HG03159 (cell line): ENCODE results near the gene DZIP1.
"Not testable (repeated sequence)": the region's sequence is repeated elsewhere in the genome, so short reads cannot be mapped to it uniquely, and the experiment has no call there.

ENCODE experiments used
- ATAC-seq: cut with Tn5 transposase; IDR thresholded peaks from one replicate; pipeline ENCODE4 v1.9.1; 2021; ENCODE audit warnings: mild to moderate bottlenecking, moderate library complexity; ENCODE audit not compliant: unreplicated experiment

The DZIP1 gene, protein sequence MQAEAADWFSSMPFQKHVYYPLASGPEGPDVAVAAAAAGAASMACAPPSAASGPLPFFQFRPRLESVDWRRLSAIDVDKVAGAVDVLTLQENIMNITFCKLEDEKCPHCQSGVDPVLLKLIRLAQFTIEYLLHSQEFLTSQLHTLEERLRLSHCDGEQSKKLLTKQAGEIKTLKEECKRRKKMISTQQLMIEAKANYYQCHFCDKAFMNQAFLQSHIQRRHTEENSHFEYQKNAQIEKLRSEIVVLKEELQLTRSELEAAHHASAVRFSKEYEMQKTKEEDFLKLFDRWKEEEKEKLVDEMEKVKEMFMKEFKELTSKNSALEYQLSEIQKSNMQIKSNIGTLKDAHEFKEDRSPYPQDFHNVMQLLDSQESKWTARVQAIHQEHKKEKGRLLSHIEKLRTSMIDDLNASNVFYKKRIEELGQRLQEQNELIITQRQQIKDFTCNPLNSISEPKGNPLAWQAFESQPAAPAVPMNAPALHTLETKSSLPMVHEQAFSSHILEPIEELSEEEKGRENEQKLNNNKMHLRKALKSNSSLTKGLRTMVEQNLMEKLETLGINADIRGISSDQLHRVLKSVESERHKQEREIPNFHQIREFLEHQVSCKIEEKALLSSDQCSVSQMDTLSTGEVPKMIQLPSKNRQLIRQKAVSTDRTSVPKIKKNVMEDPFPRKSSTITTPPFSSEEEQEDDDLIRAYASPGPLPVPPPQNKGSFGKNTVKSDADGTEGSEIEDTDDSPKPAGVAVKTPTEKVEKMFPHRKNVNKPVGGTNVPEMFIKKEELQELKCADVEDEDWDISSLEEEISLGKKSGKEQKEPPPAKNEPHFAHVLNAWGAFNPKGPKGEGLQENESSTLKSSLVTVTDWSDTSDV

DNA sequence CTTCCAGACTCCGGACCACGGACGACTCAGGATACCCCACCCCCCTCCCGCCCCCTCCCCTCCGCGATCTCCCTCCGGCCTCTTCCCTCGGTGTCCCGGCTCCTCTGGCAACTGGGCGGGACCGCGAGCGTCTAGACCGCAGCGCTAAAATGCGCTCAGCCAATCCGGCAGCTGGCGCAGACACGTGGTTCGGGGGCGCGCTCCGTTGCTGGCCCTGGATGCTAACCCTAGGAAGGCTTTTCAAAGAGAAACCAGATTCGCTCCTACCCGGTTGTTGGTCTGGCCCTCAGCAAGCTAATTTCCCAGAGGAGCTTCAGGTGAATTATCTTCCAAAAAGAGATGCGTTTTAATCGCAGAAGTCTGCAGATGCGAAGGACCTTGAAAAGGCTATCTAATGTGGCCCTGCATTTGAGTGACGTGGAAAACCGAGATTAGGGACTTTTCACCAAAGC is at the start of gene DZIP1:
Gene DZIP1 (minus strand): TSS at position 106 of the 452 bp plus-strand sequence. CDS start 2,677 bp downstream, outside the sequence.
- ATAC-seq: peak; percentile 56

DNA sequence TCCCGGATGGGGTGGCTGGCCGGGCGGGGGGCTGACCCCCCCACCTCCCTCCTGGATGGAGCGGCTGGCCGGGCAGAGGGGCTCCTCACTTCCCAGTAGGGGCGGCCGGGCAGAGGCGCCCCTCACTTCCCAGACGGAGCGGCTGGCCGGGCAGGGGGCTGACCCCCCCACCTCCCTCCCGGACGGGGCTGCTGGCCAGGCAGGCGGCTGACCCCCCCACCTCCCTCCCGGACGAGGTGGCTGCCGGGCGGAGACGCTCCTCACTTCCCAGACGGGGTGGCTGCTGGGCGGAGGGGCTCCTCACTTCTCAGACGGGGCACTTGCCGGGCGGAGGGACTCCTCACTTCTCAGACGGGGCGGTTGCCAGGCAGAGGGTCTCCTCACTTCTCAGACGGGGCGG is 46.5 kb upstream of the DZIP1 start:
- ATAC-seq: not testable (repeated sequence)

DNA sequence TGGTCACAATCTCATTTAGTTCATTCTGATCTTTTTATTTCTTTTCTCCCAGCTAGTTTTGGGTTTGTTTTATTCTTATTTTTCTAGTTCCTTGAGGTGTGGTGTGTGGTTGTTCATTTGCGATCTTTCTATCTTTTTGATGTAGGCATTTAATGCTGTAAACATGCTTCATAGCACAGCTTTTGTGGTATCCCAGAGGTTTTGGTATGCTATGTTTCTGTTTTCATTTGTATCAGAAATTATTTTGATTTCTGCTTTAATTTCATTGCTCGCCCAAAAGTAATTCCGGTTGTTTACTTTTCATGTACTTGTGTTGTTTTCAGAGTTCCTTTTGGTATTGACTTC is 45.0 kb upstream of the DZIP1 start:
- ATAC-seq: no peak

DNA sequence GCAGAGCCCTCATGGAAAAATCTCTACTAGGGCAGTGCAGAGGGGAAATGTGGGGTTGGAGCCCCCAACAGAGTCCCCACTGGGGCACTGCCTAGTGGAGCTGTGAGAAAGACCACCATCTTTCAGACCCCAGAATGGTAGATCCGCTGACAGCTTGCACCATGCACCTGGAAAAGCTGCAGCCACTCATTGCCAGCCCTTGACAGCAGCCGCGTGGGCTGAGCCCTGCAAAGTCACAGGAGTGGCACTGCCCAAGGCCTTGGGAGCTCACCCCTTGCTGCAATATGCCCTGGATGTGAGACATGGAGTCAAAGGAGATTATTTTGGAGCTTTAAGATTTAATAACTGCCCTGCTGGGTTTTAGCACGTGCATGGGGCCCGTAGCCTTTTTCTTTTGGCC is 40.5 kb upstream of the DZIP1 start:
- ATAC-seq: not testable (repeated sequence)

DNA sequence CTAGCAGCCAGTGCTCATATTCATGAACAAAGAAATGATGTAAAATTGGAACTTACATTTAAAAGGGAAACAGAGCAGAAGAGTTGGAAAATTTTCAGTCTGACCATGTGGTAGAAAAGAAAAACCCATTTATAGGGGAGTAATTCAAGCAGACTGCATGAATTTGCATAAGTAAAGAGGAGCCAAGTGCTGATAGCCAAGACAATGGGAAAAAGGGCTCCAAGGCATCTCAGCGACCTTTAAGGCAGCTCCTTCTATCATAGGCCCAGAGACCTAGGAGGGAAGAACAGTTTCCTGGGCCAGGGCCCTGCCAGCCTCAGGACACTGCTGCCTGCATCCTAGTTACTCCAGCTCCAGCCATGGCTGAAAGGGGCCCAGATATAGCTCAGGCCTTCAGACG is 39.9 kb upstream of the DZIP1 start:
- ATAC-seq: no peak

DNA sequence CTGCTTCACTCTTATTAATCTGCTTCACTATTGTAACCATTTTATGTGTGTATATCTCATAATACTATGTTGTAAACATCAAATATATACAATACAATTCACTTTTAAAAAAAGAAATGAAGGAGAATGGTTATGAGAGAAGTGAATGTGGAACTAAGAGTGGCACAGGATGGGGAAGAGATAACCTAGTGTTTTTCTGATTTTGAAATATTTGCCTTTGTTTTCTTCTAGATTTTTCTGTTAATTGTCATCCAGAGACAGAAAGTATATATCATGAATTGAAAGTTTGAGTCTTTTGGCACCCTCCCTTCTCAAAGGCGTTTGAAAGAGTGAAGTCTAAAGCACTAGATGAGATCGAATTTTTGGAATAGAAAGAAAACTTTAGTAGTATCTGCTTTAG is 35.2 kb upstream of the DZIP1 start:
- ATAC-seq: no peak

DNA sequence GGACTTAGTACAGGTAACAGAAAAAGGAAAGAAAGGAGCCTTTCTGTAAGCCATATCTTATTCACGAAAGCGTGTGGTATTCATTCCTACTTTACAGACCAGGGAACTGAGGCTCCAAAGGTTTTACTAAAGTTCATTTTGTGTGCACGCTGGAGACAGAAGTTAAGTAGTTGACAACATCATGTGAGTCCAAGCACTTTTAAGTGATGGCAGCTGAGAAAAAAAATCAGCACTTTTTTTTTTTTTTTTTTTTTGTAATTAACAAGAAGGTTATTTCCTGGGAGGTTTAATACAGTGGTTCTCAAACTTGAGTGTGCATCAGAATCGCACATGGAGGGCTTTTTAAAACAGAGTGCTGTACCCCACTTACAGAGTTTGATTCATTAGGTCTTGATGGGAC is 34.5 kb upstream of the DZIP1 start:
- ATAC-seq: no peak

DNA sequence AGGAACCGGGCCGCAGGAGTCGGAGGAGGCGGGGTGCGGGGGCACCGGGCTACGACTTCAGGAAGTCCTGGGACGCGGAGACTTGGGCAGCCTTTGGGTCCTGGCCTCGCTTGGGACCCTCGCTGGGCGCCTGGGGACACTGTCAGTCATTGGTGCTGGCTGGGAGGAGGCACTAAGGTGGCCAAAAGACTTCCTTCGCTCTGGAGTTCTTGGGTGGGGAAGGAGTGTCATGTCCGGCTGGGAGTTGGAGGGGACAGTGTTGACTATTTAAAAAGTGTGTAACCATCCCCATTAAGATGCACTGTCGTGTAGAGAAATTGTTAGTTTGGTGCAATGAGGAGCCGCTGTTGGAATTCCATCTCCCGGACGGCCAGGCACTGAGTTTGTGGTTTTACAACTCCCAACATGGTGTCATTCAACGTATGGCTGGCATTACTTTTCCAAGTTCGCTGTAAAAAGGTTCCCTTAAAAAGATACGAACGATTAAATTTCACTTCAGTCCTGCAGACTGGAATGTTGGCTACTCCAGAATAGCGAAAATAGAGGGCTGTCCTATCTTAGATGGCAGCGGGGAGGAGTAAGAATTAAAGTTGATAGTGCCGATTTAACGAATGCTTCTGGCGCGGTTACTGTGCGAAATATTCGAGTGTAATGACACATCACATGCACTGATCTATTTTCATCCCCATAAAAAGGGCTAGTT is 33.2 kb upstream of the DZIP1 start:
- no peak for ATAC-seq

DNA sequence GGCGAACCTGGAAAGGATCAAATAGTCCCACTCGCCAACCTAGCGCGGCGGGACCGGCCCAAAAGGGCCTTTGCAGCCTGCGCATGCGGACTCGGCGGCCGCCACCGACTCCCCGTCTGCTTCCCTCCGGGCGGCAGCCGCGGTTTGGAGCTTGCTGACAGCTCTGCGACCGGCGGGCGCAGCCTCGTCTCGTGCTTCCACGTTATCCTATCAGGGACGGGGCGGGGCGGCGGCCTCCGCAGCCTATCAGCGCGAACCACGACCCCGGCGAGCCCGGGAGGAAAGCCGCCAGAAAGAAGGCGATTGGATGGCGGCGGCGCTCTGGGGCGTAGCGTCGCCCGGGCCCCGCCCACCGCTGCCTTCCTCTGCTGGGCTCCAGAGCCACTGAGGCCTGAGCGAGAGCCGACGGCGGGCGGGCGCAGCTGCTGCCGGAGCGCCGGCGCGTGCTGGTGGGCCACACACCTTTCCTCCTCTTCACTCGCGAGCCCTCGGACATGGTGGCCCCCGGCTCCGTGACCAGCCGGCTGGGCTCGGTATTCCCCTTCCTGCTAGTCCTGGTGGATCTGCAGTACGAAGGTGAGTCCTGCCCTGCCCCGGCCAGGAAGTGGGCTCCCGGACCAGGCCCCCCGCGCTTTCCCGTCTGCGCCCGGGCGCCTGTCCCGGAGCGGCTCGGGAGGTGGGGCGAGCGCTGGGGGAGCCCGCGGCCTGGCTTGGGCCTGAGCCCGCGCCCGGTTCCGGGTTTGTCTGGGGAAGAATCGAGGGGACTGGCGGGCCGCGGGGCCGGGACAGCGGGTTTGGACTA is 32.5 kb upstream of the DZIP1 start, which contains the start of gene DNAJC3:
Gene DNAJC3 (plus strand): TSS at position 378 of the 802 bp plus-strand sequence. CDS start 117 bp downstream, at position 495.
- peak; percentile 90 for ATAC-seq

DNA sequence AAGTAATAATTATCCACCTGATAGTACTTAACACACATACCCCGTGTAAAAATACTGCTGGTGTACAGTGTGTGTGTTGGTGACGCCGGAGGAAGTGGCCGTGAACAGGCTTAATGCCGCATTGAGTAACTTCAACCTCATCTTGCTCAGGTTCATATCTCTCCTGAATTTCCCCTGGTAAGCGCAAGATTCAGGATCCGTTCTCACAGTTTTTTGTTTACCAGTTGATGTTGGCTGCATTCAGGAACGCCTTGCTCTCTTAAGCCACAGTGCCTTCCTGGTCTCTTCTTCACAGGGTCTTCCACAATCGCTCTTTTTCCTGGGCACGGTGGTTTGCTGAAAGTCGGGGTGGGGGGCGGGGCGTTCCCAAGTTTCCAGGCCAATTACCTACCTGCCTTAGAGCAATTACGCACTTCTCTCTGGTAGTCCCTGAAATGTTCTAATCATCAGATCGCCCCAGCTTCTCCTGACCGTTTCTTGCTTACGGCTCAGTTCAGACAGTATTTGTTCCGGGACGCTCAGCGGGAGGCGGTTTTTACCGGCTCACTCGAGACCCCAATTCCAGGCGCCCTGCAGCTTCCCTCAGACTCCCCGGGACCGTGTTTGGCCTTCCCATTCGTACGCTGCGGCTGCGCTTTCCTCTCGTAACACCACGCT is 31.7 kb upstream of the DZIP1 start:
- peak; percentile 11 for ATAC-seq

DNA sequence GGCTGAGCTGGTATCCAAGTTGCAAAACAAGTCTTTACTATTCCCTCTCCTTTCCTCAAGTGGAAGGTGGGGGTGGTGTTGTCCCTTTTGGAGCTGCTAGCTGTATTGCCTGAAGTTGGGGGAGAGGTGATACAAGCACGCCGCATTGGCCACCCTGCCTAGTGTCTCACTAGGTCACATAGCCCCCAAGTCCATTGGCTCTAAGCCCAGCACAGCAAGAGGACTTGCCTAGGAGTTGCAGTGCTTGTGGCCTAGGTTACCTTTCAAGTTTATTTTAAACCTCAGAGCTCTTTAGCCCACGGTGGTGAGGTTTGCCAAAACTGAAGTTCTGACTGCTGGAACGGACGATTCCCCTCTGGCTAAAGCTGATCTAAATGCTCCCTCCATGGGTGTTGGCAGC is 27.1 kb upstream of the DZIP1 start:
- no peak for ATAC-seq

DNA sequence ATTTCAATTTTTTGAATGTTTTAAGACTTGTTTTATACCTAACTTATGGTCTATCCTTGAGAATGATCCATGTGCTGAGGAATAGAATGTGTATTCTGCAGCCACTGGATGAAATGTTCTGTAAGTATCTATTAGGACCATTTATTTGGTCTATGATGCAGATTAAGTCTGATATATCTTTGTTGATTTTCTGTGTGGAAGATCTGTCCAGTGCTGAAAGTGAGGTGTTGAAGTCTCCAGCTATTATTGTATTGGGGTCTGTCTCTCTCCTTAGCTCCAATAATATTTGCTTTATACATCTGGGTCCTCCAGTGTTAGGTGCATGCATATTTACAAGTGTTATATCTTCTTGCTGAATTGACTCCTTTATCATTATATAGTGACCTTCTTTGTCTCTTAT is 22.7 kb upstream of the DZIP1 start:
- not testable (repeated sequence) for ATAC-seq

DNA sequence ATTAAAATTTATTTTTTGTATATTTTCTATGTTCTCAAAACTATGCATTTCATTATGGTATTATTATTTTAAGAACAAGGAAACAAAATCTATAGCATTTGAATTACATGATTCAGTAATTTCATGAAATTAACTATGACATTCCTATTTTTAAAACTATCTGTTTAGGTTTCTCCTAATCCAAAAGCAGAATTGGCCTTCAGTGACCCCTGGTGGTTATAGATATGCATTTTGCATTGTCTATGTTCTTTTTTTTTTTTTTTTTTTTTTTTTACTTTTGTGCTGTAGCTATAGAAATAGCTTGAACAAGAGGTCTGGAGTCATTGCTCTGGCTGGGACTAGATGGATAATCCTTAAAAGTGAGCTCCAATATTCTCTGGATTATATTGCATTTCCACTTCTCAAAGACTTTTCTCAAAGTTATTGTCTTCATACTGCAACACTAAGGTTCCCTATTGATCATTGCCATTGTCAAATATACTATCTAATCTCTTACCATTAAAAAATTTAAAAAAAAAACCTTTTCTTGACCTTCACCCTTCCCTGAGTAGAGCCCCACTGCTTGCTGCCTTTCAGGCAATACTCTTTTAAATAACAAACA is 16.6 kb upstream of the DZIP1 start:
- no peak for ATAC-seq

DNA sequence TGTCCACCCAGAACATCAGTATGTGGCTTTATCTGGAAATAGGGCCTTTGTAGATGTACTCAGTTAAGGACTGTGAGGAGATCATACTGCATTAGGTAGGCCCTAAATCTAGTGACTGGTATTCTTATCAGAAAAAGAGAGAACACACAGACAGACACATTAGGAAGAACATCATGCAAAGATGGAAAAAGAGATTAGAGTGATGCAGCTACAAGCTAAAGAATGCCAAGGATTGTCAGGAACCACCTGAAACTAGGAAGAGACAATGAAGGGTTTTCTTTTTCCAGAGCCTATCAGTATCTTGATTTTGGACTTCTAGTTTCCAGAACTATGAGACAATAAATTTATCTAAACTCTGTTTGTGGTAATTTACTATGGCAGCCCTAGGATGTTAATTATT is 15.0 kb upstream of the DZIP1 start:
- ATAC-seq: no peak

DNA sequence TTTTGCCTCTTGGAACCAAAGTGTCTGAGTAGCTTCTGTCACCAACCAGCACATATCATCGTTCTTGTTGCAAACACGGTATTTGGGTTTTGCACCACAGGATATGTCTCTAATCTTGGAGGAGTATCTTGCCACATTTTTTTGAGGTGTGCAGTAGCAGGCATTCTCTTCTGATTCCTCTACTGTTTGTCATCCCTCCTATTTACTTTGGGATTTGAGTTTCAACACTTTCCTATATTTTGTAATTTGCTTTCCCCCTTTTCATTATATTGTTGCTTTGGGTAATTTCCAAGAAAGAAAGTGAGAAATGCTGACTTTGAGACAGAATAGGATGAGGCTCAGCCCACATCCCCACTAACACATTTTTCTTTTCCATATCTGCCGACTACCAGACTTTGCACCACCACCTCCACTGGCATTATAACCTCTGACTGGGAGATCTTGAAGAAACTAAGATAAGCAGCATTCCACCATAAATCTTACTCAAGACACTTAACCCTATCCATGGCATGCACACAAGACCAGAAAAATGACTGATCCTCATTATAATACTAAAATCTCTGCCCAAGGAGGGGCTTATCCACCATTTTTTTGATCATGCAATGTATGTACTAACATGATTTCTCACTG is 12.0 kb upstream of the DZIP1 start:
- ATAC-seq: no peak

DNA sequence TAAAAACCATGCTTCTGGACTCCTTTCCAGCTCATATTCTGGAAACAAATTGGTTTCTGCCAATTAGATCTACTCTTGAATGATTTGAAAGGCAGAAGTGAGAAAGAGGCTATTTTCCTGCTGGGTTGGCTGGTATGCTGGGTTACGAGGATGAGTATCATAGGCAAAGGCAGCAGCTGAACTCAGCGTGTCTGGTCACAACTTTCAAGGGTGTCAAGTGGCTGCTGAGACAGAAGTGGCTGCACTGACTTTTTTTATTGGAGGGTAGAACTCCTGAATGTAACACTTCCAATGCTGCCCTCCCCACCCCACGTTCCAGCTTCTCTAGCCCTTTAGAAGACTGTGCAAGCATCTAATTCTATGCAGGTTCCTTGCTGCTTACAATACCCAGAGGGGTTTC is 8.3 kb upstream of the DZIP1 start:
- ATAC-seq: no peak

DNA sequence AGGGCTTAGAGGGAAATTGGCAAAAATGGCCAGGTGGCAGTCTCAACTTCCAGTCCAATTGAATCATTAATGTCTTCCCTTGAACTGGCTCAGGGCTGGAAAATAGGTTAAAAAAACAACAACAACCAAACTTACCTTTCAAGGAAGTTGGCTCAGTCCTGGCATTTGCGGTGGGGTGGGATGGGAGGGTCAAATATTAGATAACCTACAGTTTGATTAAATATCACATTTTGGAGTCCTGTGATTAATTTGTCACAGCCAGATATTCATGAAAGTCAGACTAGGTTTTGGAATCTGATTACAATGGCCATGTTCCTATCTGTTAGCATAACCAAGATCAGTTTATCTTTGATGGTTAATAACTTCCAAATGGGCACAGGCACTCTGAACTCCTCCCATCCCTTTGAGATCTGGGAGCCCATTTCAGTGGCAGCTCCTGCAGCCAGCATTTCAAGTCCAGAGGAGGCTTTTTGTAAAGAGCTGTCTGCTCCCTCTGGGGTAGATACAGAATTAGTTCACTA is 7.8 kb upstream of the DZIP1 start:
- no peak for ATAC-seq

DNA sequence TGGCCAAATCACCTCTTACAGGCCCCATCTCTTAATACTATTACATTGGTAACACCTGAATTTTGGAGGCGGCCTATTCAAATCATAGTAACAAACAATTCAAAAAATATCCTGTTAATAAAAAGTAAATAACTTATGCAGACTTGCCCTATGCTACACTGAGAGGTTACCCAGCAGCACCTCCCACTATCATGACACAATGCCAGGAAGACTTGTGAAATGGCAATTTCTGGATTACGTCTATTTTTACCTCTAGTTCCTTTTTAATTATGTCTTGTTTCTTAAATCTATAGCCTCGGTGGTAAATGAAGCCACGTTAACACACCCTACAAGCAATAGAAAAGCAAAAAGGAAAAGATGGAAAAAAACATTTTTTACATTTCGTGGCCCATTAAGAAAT is 6.2 kb upstream of the DZIP1 start:
- no peak for ATAC-seq

DNA sequence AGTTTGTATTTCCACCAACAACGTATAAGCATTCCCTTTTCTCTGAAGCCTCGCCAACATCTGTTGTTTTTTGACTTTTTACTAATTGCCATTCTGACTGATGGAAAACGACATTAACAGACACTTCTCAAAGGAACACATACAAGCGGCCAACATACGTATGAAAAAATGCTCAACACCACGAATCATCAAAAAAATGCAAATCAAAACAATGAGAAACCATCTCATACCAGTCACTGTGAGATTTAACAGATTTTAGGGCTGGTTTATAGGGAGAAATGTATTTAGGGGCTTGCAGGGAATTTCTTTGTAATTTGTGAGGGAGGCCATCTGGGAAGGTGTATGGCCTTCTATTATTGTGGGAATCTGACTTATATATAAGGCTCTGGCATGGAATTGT is 2.8 kb upstream of the DZIP1 start:
- ATAC-seq: no peak
